Osteocyte (in vitro differentiated cells): ENCODE measurements around the gene ATF7. TPM values are rescaled to one million over a fixed set of nuclear protein-coding genes. Genes with fewer than 3 reads are reported as not detected.
"Not testable (repeated sequence)": the region's sequence is repeated elsewhere in the genome, so short reads cannot be mapped to it uniquely, and the experiment has no call there.

Experiments used
- DNase-seq: peaks from one replicate; pipeline ENCODE4 v3.0.0; 2021; ENCODE audit warnings: mixed read lengths; ENCODE audit not compliant: unreplicated experiment; ENCODE audit errors: extremely low spot score
- H3K27ac Mint-ChIP-seq: one replicate; pipeline ENCODE4 v1.8.0; 2021; ENCODE audit warnings: mild to moderate bottlenecking, mixed read lengths; ENCODE audit not compliant: unreplicated experiment
- H3K27me3 Mint-ChIP-seq: one replicate; pipeline ENCODE4 v1.8.0; 2021; ENCODE audit warnings: mixed read lengths; ENCODE audit not compliant: unreplicated experiment
- H3K36me3 Mint-ChIP-seq: one replicate; pipeline ENCODE4 v1.8.0; 2021; ENCODE audit warnings: mixed read lengths; ENCODE audit not compliant: unreplicated experiment
- H3K4me1 Mint-ChIP-seq: one replicate; pipeline ENCODE4 v1.8.0; 2021; ENCODE audit warnings: mixed read lengths; ENCODE audit not compliant: unreplicated experiment
- H3K4me3 Mint-ChIP-seq: one replicate; pipeline ENCODE4 v1.8.0; 2021; ENCODE audit warnings: mild to moderate bottlenecking, moderate library complexity, mixed read lengths; ENCODE audit not compliant: unreplicated experiment
- H3K9me3 Mint-ChIP-seq: one replicate; pipeline ENCODE4 v1.8.0; 2021; ENCODE audit warnings: mixed read lengths; ENCODE audit not compliant: unreplicated experiment
- total RNA-seq: library from RNA; stranded (reverse); gene quantifications from 2 replicates; pipeline ENCODE4 v1.2.1, GENCODE V29; 2021
- TF ChIP-seq, protein P1 (sequence below): fragments of 200-600 bp; sonication (generic); IDR thresholded peaks from 2 replicates; pipeline ENCODE4 v1.5.0; 2021; ENCODE audit warnings: antibody characterized with exemption, mild to moderate bottlenecking, moderate library complexity

ATF7 gene
- total RNA-seq, 1 donor from 2014 or later = 50.0 TPM

- Mint-ChIP-seq H3K4me3 (no peak overlapping the region), H3K9me3 (no peaks in the 10 kb centered on the region), H3K27ac (no peak overlapping the region), H3K36me3 (peaks cover 6% of the 10 kb centered on the region), H3K4me1 (peaks cover 13% of the 10 kb centered on the region), H3K27me3 (no peaks in the 10 kb centered on the region)
- no peak for DNase-seq
- TF ChIP-seq, protein P1, sequence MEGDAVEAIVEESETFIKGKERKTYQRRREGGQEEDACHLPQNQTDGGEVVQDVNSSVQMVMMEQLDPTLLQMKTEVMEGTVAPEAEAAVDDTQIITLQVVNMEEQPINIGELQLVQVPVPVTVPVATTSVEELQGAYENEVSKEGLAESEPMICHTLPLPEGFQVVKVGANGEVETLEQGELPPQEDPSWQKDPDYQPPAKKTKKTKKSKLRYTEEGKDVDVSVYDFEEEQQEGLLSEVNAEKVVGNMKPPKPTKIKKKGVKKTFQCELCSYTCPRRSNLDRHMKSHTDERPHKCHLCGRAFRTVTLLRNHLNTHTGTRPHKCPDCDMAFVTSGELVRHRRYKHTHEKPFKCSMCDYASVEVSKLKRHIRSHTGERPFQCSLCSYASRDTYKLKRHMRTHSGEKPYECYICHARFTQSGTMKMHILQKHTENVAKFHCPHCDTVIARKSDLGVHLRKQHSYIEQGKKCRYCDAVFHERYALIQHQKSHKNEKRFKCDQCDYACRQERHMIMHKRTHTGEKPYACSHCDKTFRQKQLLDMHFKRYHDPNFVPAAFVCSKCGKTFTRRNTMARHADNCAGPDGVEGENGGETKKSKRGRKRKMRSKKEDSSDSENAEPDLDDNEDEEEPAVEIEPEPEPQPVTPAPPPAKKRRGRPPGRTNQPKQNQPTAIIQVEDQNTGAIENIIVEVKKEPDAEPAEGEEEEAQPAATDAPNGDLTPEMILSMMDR = no peak
Measured at GRCh38 chr12:53613821-53614220, 12.4 kb downstream of the ATF7 start.

- no peak for DNase-seq
- no peaks in the 10 kb centered on the region for H3K27me3 Mint-ChIP-seq
- no peak overlapping the region for H3K27ac Mint-ChIP-seq
- H3K36me3 Mint-ChIP-seq = peaks cover 5% of the 10 kb centered on the region
- TF ChIP-seq, protein P1 = no peak
- peaks cover 5% of the 10 kb centered on the region for H3K4me1 Mint-ChIP-seq
- H3K4me3 Mint-ChIP-seq = no peak overlapping the region
- H3K9me3 Mint-ChIP-seq = no peaks in the 10 kb centered on the region
Measured at GRCh38 chr12:53612978-53613377, 13.2 kb downstream of the ATF7 start.

GRCh38 chr12:53611304-53611703 lies 14.9 kb downstream of the ATF7 start:
- DNase-seq = no peak

GRCh38 chr12:53606688-53607087 lies 19.5 kb downstream of the ATF7 start:
- H3K27me3 Mint-ChIP-seq, H3K27ac Mint-ChIP-seq, H3K9me3 Mint-ChIP-seq, H3K4me3 Mint-ChIP-seq, H3K36me3 Mint-ChIP-seq, DNase-seq: not testable (repeated sequence)
- H3K4me1 Mint-ChIP-seq = peaks cover 15% of the 10 kb centered on the region

More at GRCh38 chr12:53611304-53611703, 14.9 kb downstream of the ATF7 start:
- no peaks in the 10 kb centered on the region for H3K27me3 Mint-ChIP-seq
- TF ChIP-seq, protein P1 = no peak
- peaks cover 2% of the 10 kb centered on the region for H3K36me3 Mint-ChIP-seq
- no peak overlapping the region for H3K4me3 Mint-ChIP-seq
- no peaks in the 10 kb centered on the region for H3K4me1 Mint-ChIP-seq
- H3K27ac Mint-ChIP-seq = no peak overlapping the region
- no peaks in the 10 kb centered on the region for H3K9me3 Mint-ChIP-seq

- no peak overlapping the region for H3K4me3 Mint-ChIP-seq
- H3K27me3 Mint-ChIP-seq = no peaks in the 10 kb centered on the region
- H3K36me3 Mint-ChIP-seq = peaks cover 10% of the 10 kb centered on the region
- TF ChIP-seq, protein P1 = no peak
- H3K9me3 Mint-ChIP-seq = no peaks in the 10 kb centered on the region
- no peak for DNase-seq
- no peak overlapping the region for H3K27ac Mint-ChIP-seq
- peaks cover 15% of the 10 kb centered on the region for H3K4me1 Mint-ChIP-seq
Measured at GRCh38 chr12:53604581-53604980, 21.6 kb downstream of the ATF7 start.

- no peaks in the 10 kb centered on the region for H3K9me3 Mint-ChIP-seq
- H3K27ac Mint-ChIP-seq = peak overlapping the region; percentile 50
- DNase-seq = no peak
- H3K4me1 Mint-ChIP-seq = peaks cover 15% of the 10 kb centered on the region
- H3K36me3 Mint-ChIP-seq = peaks cover 11% of the 10 kb centered on the region
- TF ChIP-seq, protein P1 = no peak
- no peak overlapping the region for H3K4me3 Mint-ChIP-seq
- no peaks in the 10 kb centered on the region for H3K27me3 Mint-ChIP-seq
Measured at GRCh38 chr12:53603804-53604203, 22.4 kb downstream of the ATF7 start.
